ENCODE measurements around the gene HBP1.
"Not testable (repeated sequence)": the region's sequence is repeated elsewhere in the genome, so short reads cannot be mapped to it uniquely, and the experiment has no call there.

The HBP1 gene

DNA sequence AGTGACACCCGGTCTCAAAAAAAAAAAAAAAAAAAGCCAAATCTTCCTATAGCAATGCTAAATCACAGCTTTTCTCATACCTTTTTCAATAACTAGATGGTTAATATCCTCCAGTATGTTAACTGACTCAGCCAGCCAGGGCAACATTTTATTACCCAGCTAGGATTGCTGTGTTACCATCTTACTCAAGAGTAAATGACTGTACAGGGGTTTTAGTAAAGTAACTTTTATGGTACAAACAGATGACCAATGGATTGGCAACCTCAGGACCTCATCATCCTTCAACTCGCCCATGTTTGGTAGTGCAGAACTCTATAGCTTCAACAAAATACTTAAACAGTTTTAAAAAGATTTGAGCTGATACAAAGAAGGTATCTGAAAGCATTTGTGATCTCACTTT lies 59.5 kb downstream of the HBP1 start:
- Histone ChIP-seq H3K4me1 (ENCODE audit: control insufficient read depth, insufficient read depth, low read length) (peaks cover 6% of the 10 kb centered on the region; the same call in 1 of the 2 replicates), H3K36me3 (ENCODE audit: control insufficient read depth, insufficient read depth, low read length) (no peaks in the 10 kb centered on the region), H3K4me3 (ENCODE audit: low read depth, low read length) (no peak overlapping the region), H3K9ac (ENCODE audit: low read length) (no peak overlapping the region), H3K27me3 (ENCODE audit: control insufficient read depth, insufficient read depth, low read length) (no peaks in the 10 kb centered on the region), H3K27ac (ENCODE audit: low read depth, low read length) (no peak overlapping the region), H3K9me3 (ENCODE audit: control insufficient read depth, insufficient read depth, low read depth, low read length) (no peaks in the 10 kb centered on the region)

DNA sequence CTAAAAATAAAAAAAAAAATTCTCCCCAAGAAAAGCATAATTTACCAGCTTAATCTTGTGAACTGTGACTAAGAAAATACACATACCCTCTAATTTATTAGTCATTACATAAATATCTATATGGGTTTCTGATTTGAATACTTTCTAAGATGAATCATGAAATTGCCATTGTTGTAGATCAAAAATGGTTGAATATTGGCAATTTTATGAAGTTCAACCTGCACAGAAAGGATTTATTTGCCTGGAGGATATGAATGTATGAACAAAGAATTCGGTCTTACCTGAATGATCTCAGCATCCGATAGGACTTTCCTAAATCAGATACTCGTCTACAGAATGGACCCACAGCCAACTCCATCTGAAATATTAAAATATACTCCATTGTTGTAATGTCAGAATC lies 61.5 kb downstream of the HBP1 start:
- no peak overlapping the region for H3K4me3 ChIP-seq (ENCODE audit: low read depth, low read length)
- no peak overlapping the region for H3K9ac ChIP-seq (ENCODE audit: low read length)
- peaks cover 13% of the 10 kb centered on the region; the same call in 1 of the 2 replicates for H3K4me1 ChIP-seq (ENCODE audit: control insufficient read depth, insufficient read depth, low read length)
- no peaks in the 10 kb centered on the region for H3K36me3 ChIP-seq (ENCODE audit: control insufficient read depth, insufficient read depth, low read length)
- no peaks in the 10 kb centered on the region for H3K9me3 ChIP-seq (ENCODE audit: control insufficient read depth, insufficient read depth, low read depth, low read length)
- no peak overlapping the region for H3K27ac ChIP-seq (ENCODE audit: low read depth, low read length)
- H3K27me3 ChIP-seq (ENCODE audit: control insufficient read depth, insufficient read depth, low read length), result no peaks in the 10 kb centered on the region

DNA sequence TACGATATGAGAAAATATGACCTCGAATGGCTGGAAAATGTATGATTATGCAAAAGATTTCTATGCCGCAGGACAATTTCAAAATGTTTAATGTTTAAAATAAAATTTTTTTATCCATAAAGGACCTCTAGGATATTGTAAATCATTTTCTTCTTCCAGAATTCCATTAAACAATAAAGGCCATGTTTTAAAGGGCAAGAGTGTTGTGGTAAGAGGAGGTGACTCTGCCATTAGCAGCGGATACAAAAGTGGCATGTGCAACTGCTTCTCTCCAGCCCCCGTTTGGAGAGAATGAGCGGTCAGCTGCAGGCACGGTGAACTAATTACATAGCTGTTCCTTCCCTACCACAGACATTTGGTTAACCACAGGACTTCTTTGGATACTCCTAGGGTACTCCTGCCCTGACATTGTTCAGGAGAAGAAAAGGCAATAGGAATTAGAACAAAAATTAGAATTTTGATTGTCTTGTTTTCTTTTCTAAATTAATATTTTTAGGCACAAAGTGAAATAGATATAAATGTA lies 63.8 kb downstream of the HBP1 start:
- Histone ChIP-seq H3K4me1 (ENCODE audit: control insufficient read depth, insufficient read depth, low read length) (peaks cover 13% of the 10 kb centered on the region; the same call in 1 of the 2 replicates), H3K9ac (ENCODE audit: low read length) (no peak overlapping the region), H3K27ac (ENCODE audit: low read depth, low read length) (no peak overlapping the region), H3K36me3 (ENCODE audit: control insufficient read depth, insufficient read depth, low read length) (no peaks in the 10 kb centered on the region), H3K4me3 (ENCODE audit: low read depth, low read length) (no peak overlapping the region), H3K9me3 (ENCODE audit: control insufficient read depth, insufficient read depth, low read depth, low read length) (no peaks in the 10 kb centered on the region), H3K27me3 (ENCODE audit: control insufficient read depth, insufficient read depth, low read length) (no peaks in the 10 kb centered on the region)

DNA sequence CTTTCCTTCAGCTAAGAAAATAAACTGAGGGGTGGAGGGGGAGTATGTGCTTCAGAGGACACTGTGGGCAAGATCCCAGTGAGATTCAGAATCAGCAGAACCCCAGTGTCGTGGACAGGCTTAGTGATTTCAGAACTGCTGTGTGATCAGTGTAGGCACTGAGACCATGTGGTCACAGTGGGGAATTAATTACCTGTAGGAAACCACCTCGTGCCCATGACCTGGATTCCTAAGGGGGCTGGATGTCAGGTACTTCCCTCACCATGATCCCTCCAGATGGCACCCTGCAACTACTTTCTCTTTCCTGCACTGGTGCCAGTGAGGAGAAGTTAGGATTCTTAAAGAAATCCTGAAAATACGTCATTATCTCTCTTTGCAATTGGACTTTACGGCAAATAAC lies 64.4 kb downstream of the HBP1 start:
- no peaks in the 10 kb centered on the region for H3K27me3 ChIP-seq (ENCODE audit: control insufficient read depth, insufficient read depth, low read length)
- H3K27ac ChIP-seq (ENCODE audit: low read depth, low read length), result no peak overlapping the region
- H3K9me3 ChIP-seq (ENCODE audit: control insufficient read depth, insufficient read depth, low read depth, low read length), result no peaks in the 10 kb centered on the region
- no peaks in the 10 kb centered on the region for H3K36me3 ChIP-seq (ENCODE audit: control insufficient read depth, insufficient read depth, low read length)
- peaks cover 13% of the 10 kb centered on the region; the same call in 1 of the 2 replicates for H3K4me1 ChIP-seq (ENCODE audit: control insufficient read depth, insufficient read depth, low read length)
- no peak overlapping the region for H3K4me3 ChIP-seq (ENCODE audit: low read depth, low read length)
- no peak overlapping the region for H3K9ac ChIP-seq (ENCODE audit: low read length)

DNA sequence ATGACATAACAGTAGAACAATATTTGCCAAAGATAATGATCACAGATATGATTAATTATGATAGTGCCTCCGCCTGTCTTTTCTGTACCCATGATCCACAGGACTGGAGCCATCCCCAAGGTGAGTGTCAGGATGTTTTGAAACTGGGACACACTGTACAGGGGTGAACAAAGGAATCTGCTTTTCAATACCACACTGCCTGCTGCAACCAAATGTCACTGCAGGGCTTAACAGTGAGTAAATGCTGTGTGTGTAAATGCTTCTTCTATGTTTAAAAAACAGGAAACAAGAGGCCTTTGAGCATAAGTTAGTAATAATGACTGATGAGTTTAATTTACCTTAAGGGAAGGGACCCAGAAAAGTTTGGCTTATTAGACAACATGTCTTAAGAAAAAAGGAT lies 65.2 kb downstream of the HBP1 start:
- no peak overlapping the region for H3K4me3 ChIP-seq (ENCODE audit: low read depth, low read length)
- H3K4me1 ChIP-seq (ENCODE audit: control insufficient read depth, insufficient read depth, low read length), result peaks cover 13% of the 10 kb centered on the region; the same call in 1 of the 2 replicates
- H3K27ac ChIP-seq (ENCODE audit: low read depth, low read length), result no peak overlapping the region
- H3K9ac ChIP-seq (ENCODE audit: low read length), result no peak overlapping the region
- H3K9me3 ChIP-seq (ENCODE audit: control insufficient read depth, insufficient read depth, low read depth, low read length), result no peaks in the 10 kb centered on the region
- no peaks in the 10 kb centered on the region for H3K27me3 ChIP-seq (ENCODE audit: control insufficient read depth, insufficient read depth, low read length)
- no peaks in the 10 kb centered on the region for H3K36me3 ChIP-seq (ENCODE audit: control insufficient read depth, insufficient read depth, low read length)

DNA sequence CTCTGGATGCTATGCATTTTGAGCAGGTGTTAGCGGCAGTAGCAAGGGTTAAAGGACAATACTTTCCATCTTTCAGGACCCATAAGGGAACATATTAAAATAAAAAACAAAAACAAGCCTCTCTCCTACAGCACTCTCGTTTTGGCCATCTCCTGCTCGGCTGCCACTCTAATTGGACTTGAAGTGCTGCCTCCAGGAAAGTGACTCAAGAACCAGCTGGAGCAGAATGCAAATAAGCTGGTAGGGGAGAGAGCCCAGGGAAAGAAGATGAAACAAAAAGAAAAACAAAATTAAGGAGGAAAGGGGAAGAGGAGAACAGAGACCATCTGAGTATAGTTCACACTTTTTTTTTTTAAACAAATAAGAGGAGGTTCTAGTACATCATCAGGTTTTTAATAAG lies 65.6 kb downstream of the HBP1 start:
- Histone ChIP-seq H3K9me3 (ENCODE audit: control insufficient read depth, insufficient read depth, low read depth, low read length) (no peaks in the 10 kb centered on the region), H3K4me1 (ENCODE audit: control insufficient read depth, insufficient read depth, low read length) (peaks cover 13% of the 10 kb centered on the region; the same call in 1 of the 2 replicates), H3K9ac (ENCODE audit: low read length) (no peak overlapping the region), H3K36me3 (ENCODE audit: control insufficient read depth, insufficient read depth, low read length) (no peaks in the 10 kb centered on the region), H3K27me3 (ENCODE audit: control insufficient read depth, insufficient read depth, low read length) (no peaks in the 10 kb centered on the region), H3K27ac (ENCODE audit: low read depth, low read length) (no peak overlapping the region), H3K4me3 (ENCODE audit: low read depth, low read length) (no peak overlapping the region)

DNA sequence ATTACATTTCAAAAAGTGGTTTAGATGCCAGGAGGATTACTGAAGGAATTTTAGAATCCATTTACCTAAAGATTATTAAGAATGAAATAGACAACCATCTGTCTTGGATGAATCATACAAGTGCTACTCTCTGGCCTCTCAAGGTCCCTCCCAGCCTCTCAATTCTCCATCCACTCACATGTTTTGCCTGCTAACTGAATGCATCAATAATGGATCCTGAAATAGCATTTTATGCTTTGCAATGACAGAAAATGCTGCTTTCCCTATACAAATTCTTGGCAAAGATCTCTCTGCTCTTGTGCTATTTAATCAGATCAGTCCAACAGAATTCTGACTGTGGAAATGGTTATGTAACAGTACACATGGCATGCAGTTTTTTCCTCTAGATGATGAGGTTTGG lies 68.1 kb downstream of the HBP1 start:
- Histone ChIP-seq H3K27ac (ENCODE audit: low read depth, low read length) (no peak overlapping the region), H3K4me1 (ENCODE audit: control insufficient read depth, insufficient read depth, low read length) (peaks cover 13% of the 10 kb centered on the region; the same call in 1 of the 2 replicates), H3K36me3 (ENCODE audit: control insufficient read depth, insufficient read depth, low read length) (no peaks in the 10 kb centered on the region), H3K9me3 (ENCODE audit: control insufficient read depth, insufficient read depth, low read depth, low read length) (no peaks in the 10 kb centered on the region), H3K4me3 (ENCODE audit: low read depth, low read length) (no peak overlapping the region), H3K27me3 (ENCODE audit: control insufficient read depth, insufficient read depth, low read length) (no peaks in the 10 kb centered on the region), H3K9ac (ENCODE audit: low read length) (no peak overlapping the region)

DNA sequence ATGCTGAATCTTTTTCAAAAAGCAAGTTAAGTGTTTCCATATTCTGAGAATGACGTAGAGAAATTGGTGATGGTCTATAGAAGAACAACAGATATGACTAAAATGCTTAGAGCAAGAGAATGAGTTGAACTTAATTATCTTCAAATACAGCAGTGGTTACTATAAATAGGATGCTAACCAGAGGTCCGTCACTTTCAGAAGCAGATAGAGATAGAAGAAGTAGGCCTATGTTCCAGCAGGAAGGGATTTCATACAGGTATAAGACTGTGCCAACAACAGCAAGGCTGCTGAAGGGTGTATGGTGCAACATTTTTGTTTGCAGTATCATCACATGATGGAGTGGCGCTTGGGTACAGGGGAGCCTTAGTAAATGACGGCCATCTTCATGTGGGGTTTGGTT lies 68.6 kb downstream of the HBP1 start:
- no peak overlapping the region for H3K4me3 ChIP-seq (ENCODE audit: low read depth, low read length)
- H3K27me3 ChIP-seq (ENCODE audit: control insufficient read depth, insufficient read depth, low read length), result no peaks in the 10 kb centered on the region
- no peak overlapping the region for H3K27ac ChIP-seq (ENCODE audit: low read depth, low read length)
- H3K9ac ChIP-seq (ENCODE audit: low read length), result no peak overlapping the region
- no peaks in the 10 kb centered on the region for H3K36me3 ChIP-seq (ENCODE audit: control insufficient read depth, insufficient read depth, low read length)
- no peaks in the 10 kb centered on the region for H3K9me3 ChIP-seq (ENCODE audit: control insufficient read depth, insufficient read depth, low read depth, low read length)
- peaks cover 13% of the 10 kb centered on the region; the same call in 1 of the 2 replicates for H3K4me1 ChIP-seq (ENCODE audit: control insufficient read depth, insufficient read depth, low read length)

DNA sequence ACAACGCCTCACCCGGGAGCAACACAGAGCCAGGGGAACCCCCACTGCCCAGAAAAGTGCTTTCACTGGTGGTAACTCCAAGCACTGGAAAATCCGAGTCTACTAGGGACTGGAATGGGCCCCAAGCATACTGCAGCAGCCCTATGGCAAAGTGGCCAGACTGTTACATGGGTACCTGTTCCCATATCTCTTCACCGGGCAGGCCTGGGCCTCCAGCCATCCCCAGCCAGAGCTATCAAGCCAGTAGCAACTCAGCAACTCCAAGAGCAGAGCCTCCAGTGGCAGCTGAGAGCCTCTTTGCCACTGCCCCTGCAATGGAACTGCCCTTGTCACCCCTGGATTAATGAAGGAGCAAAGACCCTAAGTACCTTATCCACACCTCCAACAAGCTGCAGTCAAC lies 73.5 kb downstream of the HBP1 start:
- no peak overlapping the region for H3K4me3 ChIP-seq (ENCODE audit: low read depth, low read length)
- H3K9me3 ChIP-seq (ENCODE audit: control insufficient read depth, insufficient read depth, low read depth, low read length), result 0 out of 2 replicates have a peak, but pooled peaks cover 3% of the 10 kb centered on the region
- no peak overlapping the region for H3K9ac ChIP-seq (ENCODE audit: low read length)

DNA sequence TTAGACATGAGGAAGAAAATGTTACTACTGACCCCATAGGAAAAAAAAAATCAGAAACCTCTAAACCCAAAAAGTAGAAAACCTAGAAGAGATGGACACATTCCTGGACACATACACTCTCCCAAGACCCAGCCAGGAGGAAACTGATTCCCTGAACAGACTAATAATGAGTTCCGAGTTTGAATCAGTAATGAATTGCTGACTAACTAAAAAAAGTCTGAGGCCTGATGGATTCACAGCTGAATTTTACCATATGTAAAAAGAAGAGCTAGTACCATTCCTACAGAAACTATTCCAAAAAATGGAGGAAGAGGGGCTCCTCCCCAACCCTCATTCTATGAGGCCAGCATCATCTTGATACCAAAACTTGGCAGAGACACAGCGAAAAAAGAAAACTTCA lies 75.8 kb downstream of the HBP1 start:
- Histone ChIP-seq H3K36me3 (ENCODE audit: control insufficient read depth, insufficient read depth, low read length) (peaks cover 4% of the 10 kb centered on the region; the same call in 1 of the 2 replicates), H3K9me3 (ENCODE audit: control insufficient read depth, insufficient read depth, low read depth, low read length) (0 out of 2 replicates have a peak, but pooled peaks cover 3% of the 10 kb centered on the region), H3K4me3 (ENCODE audit: low read depth, low read length) (no peak overlapping the region), H3K27ac (ENCODE audit: low read depth, low read length) (no peak overlapping the region), H3K9ac (ENCODE audit: low read length) (no peak overlapping the region), H3K4me1 (ENCODE audit: control insufficient read depth, insufficient read depth, low read length) (no peaks in the 10 kb centered on the region), H3K27me3 (ENCODE audit: control insufficient read depth, insufficient read depth, low read length) (no peaks in the 10 kb centered on the region)

More for the DNA sequence above, 73.5 kb downstream of the HBP1 start:
- no peaks in the 10 kb centered on the region for H3K36me3 ChIP-seq (ENCODE audit: control insufficient read depth, insufficient read depth, low read length)
- H3K4me1 ChIP-seq (ENCODE audit: control insufficient read depth, insufficient read depth, low read length), result no peaks in the 10 kb centered on the region
- H3K27ac ChIP-seq (ENCODE audit: low read depth, low read length), result no peak overlapping the region
- H3K27me3 ChIP-seq (ENCODE audit: control insufficient read depth, insufficient read depth, low read length), result no peaks in the 10 kb centered on the region

DNA sequence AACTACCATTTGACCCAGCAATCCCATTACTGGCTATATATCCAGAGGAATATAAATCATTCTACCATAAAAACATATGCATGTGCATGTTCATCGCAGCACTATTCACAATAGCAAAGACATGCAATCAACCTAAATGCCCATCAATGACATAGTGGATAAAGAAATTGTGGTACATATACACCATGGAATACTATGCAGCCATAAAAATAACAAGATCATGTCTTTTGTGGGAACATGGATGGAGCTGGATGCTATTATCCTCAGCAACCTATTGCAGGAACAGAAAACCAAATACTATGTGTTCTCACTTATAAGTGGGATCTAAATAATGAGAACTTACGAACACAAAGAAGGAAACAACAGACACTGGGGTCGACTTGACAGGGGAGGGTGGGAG lies 78.0 kb downstream of the HBP1 start:
- not testable (repeated sequence) for H3K36me3 ChIP-seq (ENCODE audit: control insufficient read depth, insufficient read depth, low read length); H3K9ac ChIP-seq (ENCODE audit: low read length); H3K4me3 ChIP-seq (ENCODE audit: low read depth, low read length); H3K27ac ChIP-seq (ENCODE audit: low read depth, low read length); H3K4me1 ChIP-seq (ENCODE audit: control insufficient read depth, insufficient read depth, low read length); H3K9me3 ChIP-seq (ENCODE audit: control insufficient read depth, insufficient read depth, low read depth, low read length); H3K27me3 ChIP-seq (ENCODE audit: control insufficient read depth, insufficient read depth, low read length)

Data from HUES6 (cell line).